HEK293T (cell line): ENCODE measurements around the gene NEK10.

Experiments
- L3MBTL2 ChIP-seq: fragments of 450-650 bp; conservative IDR thresholded peaks from 2 replicates; pipeline ENCODE4 v1.6.1; 2016; ENCODE audit warnings: mild to moderate bottlenecking
- LEF1 ChIP-seq: fragments of 450-650 bp; IDR thresholded peaks from 2 replicates; pipeline ENCODE4 v1.6.1; 2017; ENCODE audit warnings: mild to moderate bottlenecking, borderline replicate concordance
- NFRKB ChIP-seq: fragments of 450-650 bp; IDR thresholded peaks from 2 replicates; pipeline ENCODE4 v1.6.1; 2016; ENCODE audit warnings: mild to moderate bottlenecking, moderate library complexity
- SP1 ChIP-seq: fragments of 450-650 bp; IDR thresholded peaks from 2 replicates; pipeline ENCODE4 v1.6.1; 2017

DNA sequence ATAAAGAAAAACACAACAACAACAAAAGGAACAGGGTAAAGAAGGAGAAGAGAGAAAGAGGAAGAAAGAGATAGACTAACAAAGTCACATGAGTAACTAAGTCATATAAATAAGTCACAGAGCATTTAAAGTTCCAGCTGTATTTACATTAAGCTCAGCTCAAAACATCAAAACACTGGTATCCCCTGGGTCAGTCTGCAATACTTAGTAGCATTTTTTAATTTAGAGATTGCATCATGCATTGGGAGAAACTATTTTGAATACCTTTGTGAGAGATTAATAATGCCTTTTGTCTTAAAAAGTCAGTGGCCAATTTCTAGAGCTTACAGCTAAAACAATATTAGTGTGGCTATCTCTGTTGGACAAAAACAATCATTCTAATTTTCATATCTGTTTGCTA, 78.4 kb downstream of the NEK10 start:
- no peak for TF ChIP-seq SP1
- TF ChIP-seq LEF1, result no peak
- no peak for TF ChIP-seq NFRKB
- TF ChIP-seq L3MBTL2, result no peak
